HG02571 (cell line): ENCODE measurements around the gene SLC66A2.
"Not testable (repeated sequence)": the region's sequence is repeated elsewhere in the genome, so short reads cannot be mapped to it uniquely, and the experiment has no call there.

Experiments
- ATAC-seq: cut with Tn5 transposase; IDR thresholded peaks from one replicate; pipeline ENCODE4 v1.9.1; 2021; ENCODE audit warnings: mild to moderate bottlenecking, moderate library complexity; ENCODE audit not compliant: unreplicated experiment

The SLC66A2 gene

GRCh38 chr18:79869591-79870300 is 81.7 kb downstream of the SLC66A2 start:
- ATAC-seq = no peak

- ATAC-seq = no peak
Observed at GRCh38 chr18:79868811-79869541, 82.5 kb downstream of the SLC66A2 start.

GRCh38 chr18:79868168-79868784 is 83.2 kb downstream of the SLC66A2 start:
- no peak for ATAC-seq

GRCh38 chr18:79867666-79868065 is 83.8 kb downstream of the SLC66A2 start:
- no peak for ATAC-seq

- ATAC-seq = no peak
Observed at GRCh38 chr18:79866889-79867574, 84.4 kb downstream of the SLC66A2 start.

GRCh38 chr18:79865951-79866350 is 85.5 kb downstream of the SLC66A2 start:
- not testable (repeated sequence) for ATAC-seq

- ATAC-seq = not testable (repeated sequence)
Observed at GRCh38 chr18:79864955-79865354, 86.5 kb downstream of the SLC66A2 start.

- ATAC-seq = no peak
Observed at GRCh38 chr18:79864006-79864725, 87.3 kb downstream of the SLC66A2 start.

GRCh38 chr18:79863161-79864005 is 88.1 kb downstream of the SLC66A2 start:
- ATAC-seq = no peak

- no peak for ATAC-seq
Observed at GRCh38 chr18:79862562-79862961, 88.9 kb downstream of the SLC66A2 start.

GRCh38 chr18:79861687-79862086 is 89.8 kb downstream of the SLC66A2 start:
- no peak for ATAC-seq

GRCh38 chr18:79859314-79859713 is 92.1 kb downstream of the SLC66A2 start:
- ATAC-seq = no peak

GRCh38 chr18:79857082-79857671 is 94.3 kb downstream of the SLC66A2 start:
- no peak for ATAC-seq

- ATAC-seq = no peak
Observed at GRCh38 chr18:79856119-79857007, 95.1 kb downstream of the SLC66A2 start.

GRCh38 chr18:79855147-79855933 is 96.1 kb downstream of the SLC66A2 start:
- no peak for ATAC-seq

- ATAC-seq = no peak
Observed at GRCh38 chr18:79853993-79854364, 97.5 kb downstream of the SLC66A2 start.

GRCh38 chr18:79853303-79853992 is 98.0 kb downstream of the SLC66A2 start:
- no peak for ATAC-seq
